ENCODE measurements around the gene APBA1. TPM values are rescaled to one million over a fixed set of nuclear protein-coding genes. Genes with fewer than 3 reads are reported as not detected.

APBA1 gene
- polyA plus RNA-seq, 1 of the 3 experiments (the other 2 are of a cell fraction): 3.1 TPM

DNA sequence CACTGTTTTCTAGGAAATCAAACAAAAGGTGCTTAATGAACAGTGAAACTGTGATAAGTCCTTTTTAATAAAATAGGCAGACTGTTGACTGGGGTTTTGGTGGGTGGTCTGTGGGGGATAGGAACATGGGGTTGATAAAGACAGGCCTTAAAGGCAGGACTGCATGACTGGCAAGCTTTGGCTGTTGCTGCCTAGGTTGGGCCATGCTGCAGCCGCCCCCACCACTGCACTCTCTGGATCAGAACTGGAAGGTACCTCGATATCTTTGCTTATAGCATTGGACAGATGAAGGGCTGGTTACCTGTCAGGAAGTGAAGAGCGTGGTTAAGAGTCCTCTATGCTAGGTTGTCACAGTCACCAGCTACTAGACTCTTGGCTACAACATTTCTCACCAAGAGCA lies 24.4 kb downstream of the APBA1 start:
- Histone ChIP-seq H3K9me2 (no peaks in the 10 kb centered on the region), H2AFZ (ENCODE audit: low read depth) (no peak overlapping the region), H3K4me2 (no peak overlapping the region), H3K27ac (ENCODE audit: low read depth in 2 of 2, low read length in 1 of 2) (no peak overlapping the region), H3K4me3 (ENCODE audit: low read depth in 2 of 2, low read length in 1 of 2) (no peak overlapping the region), H3K27me3 (ENCODE audit: insufficient read depth) (no peaks in the 10 kb centered on the region), H3K36me3 (replicated peaks in 1 of 2; ENCODE audit: control insufficient read depth in 1 of 2, insufficient read depth in 2 of 2, low read length in 1 of 2) (peaks cover 0 to 4% of the 10 kb centered on the region in 2 experiments), H3K79me2 (ENCODE audit: insufficient read depth) (peaks cover 19% of the 10 kb centered on the region; the same call in 1 of the 2 replicates), H3K9ac (no peak overlapping the region), H3K9me3 (no peaks in the 10 kb centered on the region), H3K4me1 (ENCODE audit: control insufficient read depth in 1 of 2, insufficient read depth in 2 of 2, low read depth in 1 of 2, low read length in 1 of 2) (no peaks in the 10 kb centered on the region; a peak in 2 of 4 replicates), H4K20me1 (ENCODE audit: insufficient read depth) (no peaks in the 10 kb centered on the region), H3F3A (replicated peaks; ENCODE audit: insufficient read depth) (peaks cover 4% of the 10 kb centered on the region)
- CTCF ChIA-PET: interaction anchor here (1.3 to 1.6 kb wide), 2 partner anchors 27 to 272 kb away, joined by 3 to 5 read pairs; no protein-coding TSS in a partner anchor
- POLR2A ChIA-PET: no interaction called here
- TF ChIP-seq, protein P1, sequence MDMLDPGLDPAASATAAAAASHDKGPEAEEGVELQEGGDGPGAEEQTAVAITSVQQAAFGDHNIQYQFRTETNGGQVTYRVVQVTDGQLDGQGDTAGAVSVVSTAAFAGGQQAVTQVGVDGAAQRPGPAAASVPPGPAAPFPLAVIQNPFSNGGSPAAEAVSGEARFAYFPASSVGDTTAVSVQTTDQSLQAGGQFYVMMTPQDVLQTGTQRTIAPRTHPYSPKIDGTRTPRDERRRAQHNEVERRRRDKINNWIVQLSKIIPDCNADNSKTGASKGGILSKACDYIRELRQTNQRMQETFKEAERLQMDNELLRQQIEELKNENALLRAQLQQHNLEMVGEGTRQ (IDR thresholded peaks at IDR 0.05; ENCODE audit: borderline replicate concordance, low read depth, low read length): no peak
- no peak for TF ChIP-seq EZH2phosphoT487 (IDR thresholded peaks at IDR 0.05; ENCODE audit: borderline replicate concordance, low read depth)
- no peak for TF ChIP-seq NRF1 (IDR thresholded peaks at IDR 0.05; ENCODE audit: low read depth, low read length)
- no peak for TF ChIP-seq MXI1 (IDR thresholded peaks at IDR 0.05; ENCODE audit: low read depth, low read length)
- no peak for TF ChIP-seq RXRA (IDR thresholded peaks at IDR 0.05; ENCODE audit: borderline replicate concordance, low read depth)
- TF ChIP-seq, protein P2, sequence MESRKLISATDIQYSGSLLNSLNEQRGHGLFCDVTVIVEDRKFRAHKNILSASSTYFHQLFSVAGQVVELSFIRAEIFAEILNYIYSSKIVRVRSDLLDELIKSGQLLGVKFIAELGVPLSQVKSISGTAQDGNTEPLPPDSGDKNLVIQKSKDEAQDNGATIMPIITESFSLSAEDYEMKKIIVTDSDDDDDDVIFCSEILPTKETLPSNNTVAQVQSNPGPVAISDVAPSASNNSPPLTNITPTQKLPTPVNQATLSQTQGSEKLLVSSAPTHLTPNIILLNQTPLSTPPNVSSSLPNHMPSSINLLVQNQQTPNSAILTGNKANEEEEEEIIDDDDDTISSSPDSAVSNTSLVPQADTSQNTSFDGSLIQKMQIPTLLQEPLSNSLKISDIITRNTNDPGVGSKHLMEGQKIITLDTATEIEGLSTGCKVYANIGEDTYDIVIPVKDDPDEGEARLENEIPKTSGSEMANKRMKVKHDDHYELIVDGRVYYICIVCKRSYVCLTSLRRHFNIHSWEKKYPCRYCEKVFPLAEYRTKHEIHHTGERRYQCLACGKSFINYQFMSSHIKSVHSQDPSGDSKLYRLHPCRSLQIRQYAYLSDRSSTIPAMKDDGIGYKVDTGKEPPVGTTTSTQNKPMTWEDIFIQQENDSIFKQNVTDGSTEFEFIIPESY (IDR thresholded peaks at IDR 0.05; ENCODE audit: borderline replicate concordance, low read depth): no peak
- TF ChIP-seq RAD21 (IDR thresholded peaks at IDR 0.05; ENCODE audit: low read length): no peak
- TF ChIP-seq, protein P3, sequence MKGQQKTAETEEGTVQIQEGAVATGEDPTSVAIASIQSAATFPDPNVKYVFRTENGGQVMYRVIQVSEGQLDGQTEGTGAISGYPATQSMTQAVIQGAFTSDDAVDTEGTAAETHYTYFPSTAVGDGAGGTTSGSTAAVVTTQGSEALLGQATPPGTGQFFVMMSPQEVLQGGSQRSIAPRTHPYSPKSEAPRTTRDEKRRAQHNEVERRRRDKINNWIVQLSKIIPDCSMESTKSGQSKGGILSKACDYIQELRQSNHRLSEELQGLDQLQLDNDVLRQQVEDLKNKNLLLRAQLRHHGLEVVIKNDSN (IDR thresholded peaks at IDR 0.05; ENCODE audit: borderline replicate concordance, low read depth): no peak
- WGBS (ENCODE audit: low lambda C conversion rate): 87% methylated on average over 3 of the region's 3 CpGs
- no peak for DNase-seq

DNA sequence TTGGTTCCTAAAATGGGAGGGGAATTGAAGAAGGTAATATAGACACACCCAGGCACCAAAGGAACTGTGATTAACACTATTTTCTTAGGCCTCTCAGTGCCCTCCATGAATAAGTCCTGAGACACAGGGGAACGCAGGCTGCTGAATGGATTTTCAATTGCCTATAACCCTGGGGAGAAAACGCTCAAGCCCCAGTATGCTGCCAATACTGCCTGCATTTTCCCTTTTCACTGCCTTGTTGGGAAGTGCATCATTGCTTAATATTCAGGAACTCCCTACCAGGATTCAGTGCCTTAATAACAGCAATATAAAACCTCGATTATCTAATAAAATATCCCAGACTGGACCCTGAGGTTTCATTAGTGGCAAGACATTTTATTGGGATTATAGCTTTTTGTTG lies 25.4 kb downstream of the APBA1 start:
- H3K36me3 ChIP-seq (replicated peaks in 1 of 2; ENCODE audit: control insufficient read depth in 1 of 2, insufficient read depth in 2 of 2, low read length in 1 of 2): peaks cover 0 to 10% of the 10 kb centered on the region in 2 experiments
- H2AFZ ChIP-seq (ENCODE audit: low read depth): no peak overlapping the region
- no peak for TF ChIP-seq EP300 (IDR thresholded peaks at IDR 0.05; ENCODE audit: borderline replicate concordance in 1 of 2, low read depth in 1 of 2, low read length in 1 of 2)
- TF ChIP-seq, protein P2 (IDR thresholded peaks at IDR 0.05; ENCODE audit: borderline replicate concordance, low read depth): no peak
- no peak for TF ChIP-seq TEAD4 (IDR thresholded peaks at IDR 0.05; ENCODE audit: borderline replicate concordance, insufficient read depth)
- no peak for TF ChIP-seq FOSL2 (IDR thresholded peaks at IDR 0.05; ENCODE audit: borderline replicate concordance, low read depth)
- TF ChIP-seq NRF1 (IDR thresholded peaks at IDR 0.05; ENCODE audit: low read depth, low read length): no peak
- no peak for TF ChIP-seq MXI1 (IDR thresholded peaks at IDR 0.05; ENCODE audit: low read depth, low read length)
- no peak for TF ChIP-seq ELF1 (IDR thresholded peaks at IDR 0.05)
- no peaks in the 10 kb centered on the region for H3K27me3 ChIP-seq (ENCODE audit: insufficient read depth)
- peaks cover 14% of the 10 kb centered on the region; the same call in 1 of the 2 replicates for H3K79me2 ChIP-seq (ENCODE audit: insufficient read depth)
- ChIA-PET CTCF (interaction anchor here (1.0 to 2.4 kb wide), 4 partner anchors 9 to 273 kb away, joined by 3 to 9 read pairs (median 4); no protein-coding TSS in a partner anchor), POLR2A (no interaction called here)
- H4K20me1 ChIP-seq (ENCODE audit: insufficient read depth): no peaks in the 10 kb centered on the region
- H3F3A ChIP-seq (replicated peaks; ENCODE audit: insufficient read depth): peaks cover 4% of the 10 kb centered on the region
- 89% methylated on average over 3 of the region's 3 CpGs for WGBS (ENCODE audit: low lambda C conversion rate)
- DNase-seq: no peak
- no peak overlapping the region for H3K27ac ChIP-seq (ENCODE audit: low read depth in 2 of 2, low read length in 1 of 2)
- H3K9me3 ChIP-seq: no peaks in the 10 kb centered on the region
- no peak overlapping the region for H3K4me3 ChIP-seq (ENCODE audit: low read depth in 2 of 2, low read length in 1 of 2)
- no peaks in the 10 kb centered on the region; a peak in 2 of 4 replicates for H3K4me1 ChIP-seq (ENCODE audit: control insufficient read depth in 1 of 2, insufficient read depth in 2 of 2, low read depth in 1 of 2, low read length in 1 of 2)
- no peak overlapping the region for H3K4me2 ChIP-seq
- no peaks in the 10 kb centered on the region for H3K9me2 ChIP-seq
- no peak overlapping the region for H3K9ac ChIP-seq
